Fibroblast of lung (primary cell): ENCODE results near the gene FOXD4L6.
"Not testable (repeated sequence)": the region's sequence is repeated elsewhere in the genome, so short reads cannot be mapped to it uniquely, and the experiment has no call there.

Experiments
- CTCF ChIP-seq, 2 donors: IDR thresholded peaks in 1 of 2; conservative IDR thresholded peaks in 1 of 2; 1 replicate in 1 of 2; 2 replicates in 1 of 2; pipeline ENCODE4 v1.5.1; 2011 to 2012; ENCODE audit warnings: low read length in 2 of 2, control low read depth in 1 of 2, inconsistent platforms in 1 of 2, low read depth in 1 of 2, mild to moderate bottlenecking in 1 of 2
- EZH2 ChIP-seq: IDR thresholded peaks from 2 replicates; pipeline ENCODE4 v1.5.1; 2012; ENCODE audit warnings: low read length, control low read depth, mild to moderate bottlenecking; ENCODE audit errors: missing control alignments

GRCh38 chr9:41100508-41100907 lies 28.0 kb downstream of the FOXD4L6 start:
- TF ChIP-seq CTCF (conservative IDR thresholded peaks at IDR 0.05 in 1 of 2, IDR thresholded peaks at IDR 0.05 in 1 of 2; ENCODE audit: low read depth in 1 of 2, low read length in 2 of 2); EZH2: not testable (repeated sequence)
